Loucy (cell line): ENCODE data around the gene STH.

Experiments used
- EZH2phosphoT487 ChIP-seq: fragments of 200-600 bp; IDR thresholded peaks from 2 replicates; pipeline ENCODE4 v1.6.1; 2018; ENCODE audit warnings: antibody characterized with exemption, mild to moderate bottlenecking, moderate library complexity, borderline replicate concordance
- TF ChIP-seq, protein P1 (sequence below): fragments of 200-600 bp; sonication (generic); conservative IDR thresholded peaks from 2 replicates; pipeline ENCODE4 v1.5.1; 2014; ENCODE audit warnings: mild to moderate bottlenecking, antibody characterized with exemption, low read length

DNA sequence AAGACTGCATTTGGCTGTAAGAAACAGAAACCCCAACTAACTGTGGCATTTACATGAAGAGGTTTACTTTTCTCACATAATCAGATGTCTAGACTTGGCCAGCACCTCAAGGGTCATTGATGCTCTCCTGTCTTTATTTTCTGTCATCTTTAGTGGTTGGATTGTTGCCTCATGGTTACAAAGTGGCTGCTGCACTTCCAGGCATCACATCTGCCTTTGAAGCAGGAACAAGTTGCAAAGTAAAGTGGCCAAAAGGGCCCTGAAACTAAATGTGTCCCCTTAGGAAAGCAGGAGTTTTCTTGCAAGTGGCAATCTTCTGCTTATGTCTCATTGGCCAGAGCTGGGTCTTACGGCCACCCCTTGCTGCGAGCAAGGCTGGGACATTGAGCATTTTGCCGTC lies 26.5 kb upstream of the STH start:
- TF ChIP-seq, protein P1, sequence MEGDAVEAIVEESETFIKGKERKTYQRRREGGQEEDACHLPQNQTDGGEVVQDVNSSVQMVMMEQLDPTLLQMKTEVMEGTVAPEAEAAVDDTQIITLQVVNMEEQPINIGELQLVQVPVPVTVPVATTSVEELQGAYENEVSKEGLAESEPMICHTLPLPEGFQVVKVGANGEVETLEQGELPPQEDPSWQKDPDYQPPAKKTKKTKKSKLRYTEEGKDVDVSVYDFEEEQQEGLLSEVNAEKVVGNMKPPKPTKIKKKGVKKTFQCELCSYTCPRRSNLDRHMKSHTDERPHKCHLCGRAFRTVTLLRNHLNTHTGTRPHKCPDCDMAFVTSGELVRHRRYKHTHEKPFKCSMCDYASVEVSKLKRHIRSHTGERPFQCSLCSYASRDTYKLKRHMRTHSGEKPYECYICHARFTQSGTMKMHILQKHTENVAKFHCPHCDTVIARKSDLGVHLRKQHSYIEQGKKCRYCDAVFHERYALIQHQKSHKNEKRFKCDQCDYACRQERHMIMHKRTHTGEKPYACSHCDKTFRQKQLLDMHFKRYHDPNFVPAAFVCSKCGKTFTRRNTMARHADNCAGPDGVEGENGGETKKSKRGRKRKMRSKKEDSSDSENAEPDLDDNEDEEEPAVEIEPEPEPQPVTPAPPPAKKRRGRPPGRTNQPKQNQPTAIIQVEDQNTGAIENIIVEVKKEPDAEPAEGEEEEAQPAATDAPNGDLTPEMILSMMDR = no peak
- no peak for TF ChIP-seq EZH2phosphoT487
